Measurements from ENCODE around the gene MYO1B. TPM values are rescaled to one million over a fixed set of nuclear protein-coding genes. Genes with fewer than 3 reads are reported as not detected.

Gene MYO1B
- total RNA-seq, 1 donor from 2014 or later: 157 TPM

DNA sequence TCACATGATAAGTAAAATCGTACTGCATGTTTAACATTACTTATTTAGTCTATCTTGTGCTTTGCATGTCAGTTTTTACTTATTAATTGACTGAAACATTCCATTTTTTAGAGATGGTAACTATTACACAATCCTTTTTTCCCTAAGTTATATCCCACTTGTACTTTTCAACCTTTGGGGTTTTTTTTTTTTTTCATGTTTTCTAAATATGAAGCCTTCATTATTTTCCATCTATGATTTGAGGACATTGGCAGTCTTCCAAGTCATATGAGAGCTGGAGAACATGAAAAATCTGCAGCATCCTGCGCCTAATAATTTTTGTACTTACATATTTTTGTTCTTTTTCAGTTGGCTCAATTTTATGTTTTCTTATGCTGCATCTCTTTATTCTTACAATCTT is 113.9 kb downstream of the MYO1B start:
- no peak for DNase-seq (ENCODE audit: low spot score, unreplicated experiment)
- Mint-ChIP-seq H3K27ac (no peak overlapping the region), H3K36me3 (ENCODE audit: insufficient read depth) (peaks cover 34% of the 10 kb centered on the region), H3K27me3 (no peaks in the 10 kb centered on the region), H3K9me3 (ENCODE audit: low read depth) (no peaks in the 10 kb centered on the region), H3K4me1 (ENCODE audit: low read depth) (peaks cover 10% of the 10 kb centered on the region), H3K4me3 (ENCODE audit: low read depth) (no peak overlapping the region)
- TF ChIP-seq, protein P1, sequence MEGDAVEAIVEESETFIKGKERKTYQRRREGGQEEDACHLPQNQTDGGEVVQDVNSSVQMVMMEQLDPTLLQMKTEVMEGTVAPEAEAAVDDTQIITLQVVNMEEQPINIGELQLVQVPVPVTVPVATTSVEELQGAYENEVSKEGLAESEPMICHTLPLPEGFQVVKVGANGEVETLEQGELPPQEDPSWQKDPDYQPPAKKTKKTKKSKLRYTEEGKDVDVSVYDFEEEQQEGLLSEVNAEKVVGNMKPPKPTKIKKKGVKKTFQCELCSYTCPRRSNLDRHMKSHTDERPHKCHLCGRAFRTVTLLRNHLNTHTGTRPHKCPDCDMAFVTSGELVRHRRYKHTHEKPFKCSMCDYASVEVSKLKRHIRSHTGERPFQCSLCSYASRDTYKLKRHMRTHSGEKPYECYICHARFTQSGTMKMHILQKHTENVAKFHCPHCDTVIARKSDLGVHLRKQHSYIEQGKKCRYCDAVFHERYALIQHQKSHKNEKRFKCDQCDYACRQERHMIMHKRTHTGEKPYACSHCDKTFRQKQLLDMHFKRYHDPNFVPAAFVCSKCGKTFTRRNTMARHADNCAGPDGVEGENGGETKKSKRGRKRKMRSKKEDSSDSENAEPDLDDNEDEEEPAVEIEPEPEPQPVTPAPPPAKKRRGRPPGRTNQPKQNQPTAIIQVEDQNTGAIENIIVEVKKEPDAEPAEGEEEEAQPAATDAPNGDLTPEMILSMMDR (IDR thresholded peaks at IDR 0.05; ENCODE audit: unreplicated experiment): no peak

DNA sequence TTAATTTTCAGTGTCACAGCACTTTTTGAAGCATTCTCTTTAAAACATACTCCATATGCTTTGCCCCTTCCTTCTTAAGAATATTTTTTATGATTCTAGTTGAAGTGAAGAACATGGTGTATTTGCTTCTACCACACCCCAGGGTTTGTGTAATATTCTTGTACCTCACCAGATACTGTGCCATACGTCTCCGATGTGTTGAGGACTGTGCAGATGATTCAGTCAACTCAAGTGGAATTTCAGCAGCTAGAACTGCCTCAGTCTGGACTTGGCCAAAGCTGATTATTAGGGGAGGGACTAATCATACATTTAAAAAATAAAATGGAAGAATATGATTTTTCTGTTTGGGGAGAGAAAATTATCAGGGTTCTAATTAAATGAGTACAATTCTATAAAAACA is 115.7 kb downstream of the MYO1B start:
- Mint-ChIP-seq H3K4me3 (ENCODE audit: low read depth) (no peak overlapping the region), H3K9me3 (ENCODE audit: low read depth) (no peaks in the 10 kb centered on the region), H3K36me3 (ENCODE audit: insufficient read depth) (peaks cover 27% of the 10 kb centered on the region), H3K27ac (no peak overlapping the region), H3K4me1 (ENCODE audit: low read depth) (peaks cover 10% of the 10 kb centered on the region), H3K27me3 (no peaks in the 10 kb centered on the region)
- no peak for DNase-seq (ENCODE audit: low spot score, unreplicated experiment)
- TF ChIP-seq, protein P1 (IDR thresholded peaks at IDR 0.05; ENCODE audit: unreplicated experiment): no peak

DNA sequence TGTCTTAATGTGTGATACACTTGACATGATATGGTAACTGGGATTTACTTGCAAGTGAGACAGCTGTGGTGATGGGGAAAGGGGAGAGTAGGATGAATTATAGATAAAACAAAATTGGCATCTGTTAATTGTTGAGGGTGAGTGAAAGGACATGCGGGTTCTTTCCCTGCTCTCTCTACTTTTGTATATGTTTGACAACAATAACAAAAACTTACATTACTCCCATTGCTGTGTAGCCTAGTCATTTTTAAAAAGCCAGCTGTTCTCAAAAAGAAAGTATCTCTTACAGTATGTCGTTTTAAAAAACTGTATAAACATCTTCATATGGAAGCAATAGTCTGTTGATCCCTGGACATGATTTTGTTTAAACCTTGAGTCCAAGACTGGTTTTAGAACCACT is 117.6 kb downstream of the MYO1B start:
- DNase-seq (ENCODE audit: low spot score, unreplicated experiment): no peak
- Mint-ChIP-seq H3K9me3 (ENCODE audit: low read depth) (no peaks in the 10 kb centered on the region), H3K4me1 (ENCODE audit: low read depth) (peaks cover 7% of the 10 kb centered on the region), H3K27ac (no peak overlapping the region), H3K4me3 (ENCODE audit: low read depth) (no peak overlapping the region), H3K36me3 (ENCODE audit: insufficient read depth) (peaks cover 26% of the 10 kb centered on the region), H3K27me3 (no peaks in the 10 kb centered on the region)
- TF ChIP-seq, protein P1 (IDR thresholded peaks at IDR 0.05; ENCODE audit: unreplicated experiment): no peak

DNA sequence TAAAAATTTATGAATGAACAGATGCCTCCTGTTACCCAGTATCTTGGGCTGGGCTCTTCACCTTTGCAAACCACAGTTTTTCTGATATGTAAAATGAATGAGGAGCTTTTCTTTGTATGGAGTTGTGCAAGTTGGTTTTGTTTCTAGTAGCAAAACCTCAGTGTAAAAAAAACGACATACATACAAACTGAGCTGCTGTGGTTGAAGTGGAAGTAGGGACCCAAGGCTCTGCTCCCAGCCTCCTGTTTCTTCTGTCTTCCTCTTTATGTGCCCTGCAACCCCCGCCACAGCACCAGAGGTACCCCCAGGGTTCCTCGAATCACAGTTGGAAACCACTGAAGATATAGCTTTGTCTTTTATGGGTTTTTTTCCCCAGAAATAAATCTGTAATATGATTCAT is 118.1 kb downstream of the MYO1B start:
- Mint-ChIP-seq H3K4me1 (ENCODE audit: low read depth) (peaks cover 3% of the 10 kb centered on the region), H3K9me3 (ENCODE audit: low read depth) (no peaks in the 10 kb centered on the region), H3K27ac (no peak overlapping the region), H3K4me3 (ENCODE audit: low read depth) (no peak overlapping the region), H3K27me3 (no peaks in the 10 kb centered on the region), H3K36me3 (ENCODE audit: insufficient read depth) (peaks cover 26% of the 10 kb centered on the region)
- DNase-seq (ENCODE audit: low spot score, unreplicated experiment): no peak
- TF ChIP-seq, protein P1 (IDR thresholded peaks at IDR 0.05; ENCODE audit: unreplicated experiment): no peak

DNA sequence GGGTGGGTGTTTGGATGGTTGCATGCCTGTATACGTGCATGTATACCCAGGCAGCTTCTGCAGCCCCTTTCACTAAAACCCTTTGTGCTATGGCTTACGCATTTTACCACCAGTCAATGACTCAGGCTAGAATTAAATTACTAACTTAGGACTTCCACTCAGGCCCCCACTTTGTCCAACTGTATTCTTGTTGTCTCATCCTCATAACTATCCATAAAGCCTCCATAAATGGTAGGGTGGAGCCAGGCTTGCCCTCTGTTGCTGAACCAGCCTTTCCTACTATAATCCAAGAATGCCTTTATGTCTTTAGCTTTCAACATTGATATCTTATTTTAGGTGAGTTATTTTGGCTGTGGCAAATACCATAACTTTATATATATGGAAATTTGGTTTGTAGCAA is 119.9 kb downstream of the MYO1B start:
- no peak overlapping the region for H3K27ac Mint-ChIP-seq
- no peak for DNase-seq (ENCODE audit: low spot score, unreplicated experiment)
- H3K4me3 Mint-ChIP-seq (ENCODE audit: low read depth): no peak overlapping the region
- no peaks in the 10 kb centered on the region for H3K4me1 Mint-ChIP-seq (ENCODE audit: low read depth)
- no peaks in the 10 kb centered on the region for H3K27me3 Mint-ChIP-seq
- peaks cover 30% of the 10 kb centered on the region for H3K36me3 Mint-ChIP-seq (ENCODE audit: insufficient read depth)
- TF ChIP-seq, protein P1 (IDR thresholded peaks at IDR 0.05; ENCODE audit: unreplicated experiment): no peak
- no peaks in the 10 kb centered on the region for H3K9me3 Mint-ChIP-seq (ENCODE audit: low read depth)

All from progenitor cell of endocrine pancreas (in vitro differentiated cells).